K562 (cell line): Measurements from ENCODE around the gene ACSS2. TPM values are rescaled to one million over a fixed set of nuclear protein-coding genes. Genes with fewer than 3 reads are reported as not detected.
A peak's percentile ranks its signal among the peaks of the same experiment; 100 is the strongest.

Experiments
- ARID1B ChIP-seq: fragments of 450-650 bp; IDR thresholded peaks from 2 replicates; pipeline ENCODE4 v1.6.1; 2016; ENCODE audit warnings: antibody characterized with exemption, mild to moderate bottlenecking, inconsistent platforms
- CBFA2T3 ChIP-seq: fragments of 450-650 bp; IDR thresholded peaks from 2 replicates; pipeline ENCODE4 v1.6.1; 2017
- CBX1 ChIP-seq: sonication (generic); IDR thresholded peaks from 2 replicates; pipeline ENCODE4 v1.6.1; 2016; ENCODE audit warnings: antibody characterized with exemption, low read depth, mild to moderate bottlenecking
- CHD4 ChIP-seq: fragments of 200-600 bp; sonication (generic); IDR thresholded peaks from 3 replicates; pipeline ENCODE4 v1.6.1; 2012; ENCODE audit warnings: low read depth, mild to moderate bottlenecking, mixed read lengths, low read length, inconsistent platforms; ENCODE audit not compliant: insufficient read depth, insufficient replicate concordance, poor library complexity, severe bottlenecking
- FOXJ3 ChIP-seq: sonication (generic); formaldehyde crosslinking; IDR thresholded peaks from 2 replicates; pipeline ENCODE4 v1.4.0; 2020; ENCODE audit warnings: mild to moderate bottlenecking, missing genetic modification reagents
- GMEB1 ChIP-seq: fragments of 250-450 bp; sonication (Bioruptor Pico); IDR thresholded peaks from 2 replicates; pipeline ENCODE4 v1.4.0; 2020; ENCODE audit warnings: mild to moderate bottlenecking
- HDAC6 ChIP-seq: IDR thresholded peaks from 2 replicates; pipeline ENCODE4 v1.6.1; 2012; ENCODE audit warnings: low read depth, mild to moderate bottlenecking, control low read depth, inconsistent platforms, low read length, moderate library complexity
- IFI16 ChIP-seq: fragments of 250-450 bp; sonication (Bioruptor Pico); IDR thresholded peaks from 2 replicates; pipeline ENCODE4 v2.1.2; 2022; ENCODE audit warnings: mild to moderate bottlenecking, inconsistent platforms
- KAT7 ChIP-seq: sonication (generic); formaldehyde crosslinking; IDR thresholded peaks from 2 replicates; pipeline ENCODE4 v1.8.0; 2022; ENCODE audit warnings: missing genetic modification reagents, mild to moderate bottlenecking, borderline replicate concordance
- KAT8 ChIP-seq: fragments of 450-650 bp; IDR thresholded peaks from 2 replicates; pipeline ENCODE4 v1.6.1; 2016; ENCODE audit warnings: low read depth, mild to moderate bottlenecking
- NR2C2 ChIP-seq, 2 experiments: fragments of 200-800 bp in 1 of 2; sonication (Bioruptor generic) in 1 of 2; sonication (generic) in 1 of 2; formaldehyde crosslinking in 1 of 2; IDR thresholded peaks; 2 replicates each; pipeline versions ENCODE4 v1.6.1 to v1.8.0; 2016 to 2022; ENCODE audit warnings: mild to moderate bottlenecking in 1 of 2, missing compliant biosample characterization in 1 of 2, missing genetic modification characterization in 1 of 2, missing genetic modification reagents in 1 of 2
- POLR2AphosphoS2 ChIP-seq: IDR thresholded peaks from 2 replicates; pipeline ENCODE4 v1.6.1; 2012; ENCODE audit warnings: low read length, improper control_type of control experiment
- PRMT5 ChIP-seq: sonication (generic); formaldehyde crosslinking; IDR thresholded peaks from 2 replicates; pipeline ENCODE4 v1.5.0; 2020; ENCODE audit warnings: missing genetic modification reagents
- RFX7 ChIP-seq: fragments of 250-450 bp; sonication (Bioruptor Pico); IDR thresholded peaks from 2 replicates; pipeline ENCODE4 v1.5.1; 2021; ENCODE audit warnings: mild to moderate bottlenecking
- SIN3B ChIP-seq: fragments of 450-650 bp; IDR thresholded peaks from 2 replicates; pipeline ENCODE4 v1.6.1; 2017; ENCODE audit warnings: low read depth, mild to moderate bottlenecking, moderate library complexity
- SMARCA4 ChIP-seq: fragments of 450-650 bp; IDR thresholded peaks from 2 replicates; pipeline ENCODE4 v1.6.1; 2016
- SPI1 ChIP-seq: IDR thresholded peaks from 2 replicates; pipeline ENCODE4 v1.6.1; 2011; ENCODE audit warnings: low read depth, low read length, control low read depth, borderline replicate concordance
- TARDBP ChIP-seq: fragments of 450-650 bp; IDR thresholded peaks from 2 replicates; pipeline ENCODE4 v1.6.1; 2016
- TFAM ChIP-seq: fragments of 250-450 bp; sonication (Bioruptor Pico); conservative IDR thresholded peaks from 2 replicates; pipeline ENCODE4 v1.5.0; 2021; ENCODE audit warnings: mild to moderate bottlenecking, moderate library complexity
- XRCC3 ChIP-seq: fragments of 450-650 bp; IDR thresholded peaks from 2 replicates; pipeline ENCODE4 v1.6.1; 2017; ENCODE audit warnings: mild to moderate bottlenecking, moderate library complexity
- ZBTB17 ChIP-seq: fragments of 450-650 bp; formaldehyde crosslinking; IDR thresholded peaks from 2 replicates; pipeline ENCODE4 v1.4.0; 2020; ENCODE audit warnings: mild to moderate bottlenecking
- ZC3H8 ChIP-seq: fragments of 450-650 bp; IDR thresholded peaks from 2 replicates; pipeline ENCODE4 v1.6.1; 2017
- ZNF707 ChIP-seq: fragments of 250-450 bp; sonication (Bioruptor Pico); conservative IDR thresholded peaks from 2 replicates; pipeline ENCODE4 v1.8.0; 2022; ENCODE audit warnings: inconsistent platforms, mild to moderate bottlenecking, moderate library complexity
- ZNF740 ChIP-seq, 3 experiments: fragments of 200-800 bp in 1 of 3; sonication (Bioruptor generic) in 1 of 3; sonication (generic) in 1 of 3; formaldehyde crosslinking in 1 of 3; IDR thresholded peaks; 2 replicates each; pipeline versions ENCODE4 v1.6.1 to v1.8.0; 2016 to 2022; ENCODE audit warnings: mild to moderate bottlenecking in 2 of 3, missing compliant biosample characterization in 2 of 3, missing genetic modification characterization in 2 of 3, missing genetic modification reagents in 1 of 3
- ZNF766 ChIP-seq: fragments of 200-800 bp; sonication (Bioruptor generic); conservative IDR thresholded peaks from 2 replicates; pipeline ENCODE4 v1.6.1; 2016; ENCODE audit warnings: missing genetic modification characterization, missing compliant biosample characterization
- polyA plus RNA-seq, 8 experiments: library from polyadenylated mRNA; depleted of rRNA in 4 of 8; stranded (reverse) in 5 of 8; unstranded in 3 of 8; fragments of >200 nt; fragmentation: Nextera tagmentation in 2 of 8; fragmentation: Illumina TruSeq in 1 of 8; extraction: Ambion mirVana in 2 of 8; extraction: Trizol in 1 of 8; gene quantifications; 2 replicates each; pipeline versions ENCODE4 v1.2.1 to v1.2.3, GENCODE V29; 2011 to 2014; ENCODE audit warnings: inconsistent platforms in 1 of 8, missing spikeins in 1 of 8
- total RNA-seq, 7 experiments: library from RNA; depleted of rRNA in 6 of 7; stranded (reverse); fragments of >200 nt in 6 of 7; fragmentation: Illumina TruSeq in 2 of 7; extraction: Trizol in 2 of 7; gene quantifications; 2 replicates each; pipeline versions ENCODE4 v1.2.1 to v1.2.3, GENCODE V29; 2011 to 2021; ENCODE audit warnings: low replicate concordance in 1 of 7
- TF ChIP-seq, protein P1 (sequence below): IDR thresholded peaks from 3 replicates; pipeline ENCODE4 v1.6.1; 2011; ENCODE audit warnings: borderline replicate concordance, mild to moderate bottlenecking, moderate library complexity; ENCODE audit not compliant: insufficient read length; ENCODE audit errors: extremely low read depth

The ACSS2 gene
- total and polyA plus RNA-seq, 9 of the 15 experiments (the other 6 are each of a cell fraction or from before 2014, with no cell fraction given) = 21.9 to 246 (median 66.2) TPM

GRCh38 chr20:34904202-34904621, 27.8 kb downstream of the ACSS2 start (continued):
- TF ChIP-seq, protein P1, sequence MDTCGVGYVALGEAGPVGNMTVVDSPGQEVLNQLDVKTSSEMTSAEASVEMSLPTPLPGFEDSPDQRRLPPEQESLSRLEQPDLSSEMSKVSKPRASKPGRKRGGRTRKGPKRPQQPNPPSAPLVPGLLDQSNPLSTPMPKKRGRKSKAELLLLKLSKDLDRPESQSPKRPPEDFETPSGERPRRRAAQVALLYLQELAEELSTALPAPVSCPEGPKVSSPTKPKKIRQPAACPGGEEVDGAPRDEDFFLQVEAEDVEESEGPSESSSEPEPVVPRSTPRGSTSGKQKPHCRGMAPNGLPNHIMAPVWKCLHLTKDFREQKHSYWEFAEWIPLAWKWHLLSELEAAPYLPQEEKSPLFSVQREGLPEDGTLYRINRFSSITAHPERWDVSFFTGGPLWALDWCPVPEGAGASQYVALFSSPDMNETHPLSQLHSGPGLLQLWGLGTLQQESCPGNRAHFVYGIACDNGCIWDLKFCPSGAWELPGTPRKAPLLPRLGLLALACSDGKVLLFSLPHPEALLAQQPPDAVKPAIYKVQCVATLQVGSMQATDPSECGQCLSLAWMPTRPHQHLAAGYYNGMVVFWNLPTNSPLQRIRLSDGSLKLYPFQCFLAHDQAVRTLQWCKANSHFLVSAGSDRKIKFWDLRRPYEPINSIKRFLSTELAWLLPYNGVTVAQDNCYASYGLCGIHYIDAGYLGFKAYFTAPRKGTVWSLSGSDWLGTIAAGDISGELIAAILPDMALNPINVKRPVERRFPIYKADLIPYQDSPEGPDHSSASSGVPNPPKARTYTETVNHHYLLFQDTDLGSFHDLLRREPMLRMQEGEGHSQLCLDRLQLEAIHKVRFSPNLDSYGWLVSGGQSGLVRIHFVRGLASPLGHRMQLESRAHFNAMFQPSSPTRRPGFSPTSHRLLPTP = no peak
- TF ChIP-seq RFX7 = no peak
- TF ChIP-seq NR2C2 (CRISPR knock-in tag; IDR thresholded peaks at IDR 0.05) = no peak
- peak; percentile 33; the same call in 1 of the 2 replicates for TF ChIP-seq NR2C2 (tag; IDR thresholded peaks at IDR 0.05)
- no peak for TF ChIP-seq KAT8
- TF ChIP-seq GMEB1 (CRISPR knock-in tag) = no peak
- no peak for TF ChIP-seq CHD4
- no peak for TF ChIP-seq SIN3B
- TF ChIP-seq ZNF740 (CRISPR knock-in tag; IDR thresholded peaks at IDR 0.05) = no peak
- no peak for TF ChIP-seq ZNF740 (tag; IDR thresholded peaks at IDR 0.05)
- no peak for TF ChIP-seq TFAM (CRISPR knock-in tag)
- TF ChIP-seq FOXJ3 (CRISPR knock-in tag) = no peak
- TF ChIP-seq CBFA2T3 = peak; percentile 65
- no peak for TF ChIP-seq TARDBP
- TF ChIP-seq KAT7 (CRISPR knock-in tag) = no peak
- no peak for TF ChIP-seq CBX1
- TF ChIP-seq POLR2AphosphoS2 = no peak
- TF ChIP-seq PRMT5 = no peak
- TF ChIP-seq SMARCA4 = peak; percentile 16; the same call in 1 of the 2 replicates
- TF ChIP-seq ZNF707 = no peak
- 0 out of 2 replicates have a peak, but pooled peaks have one; percentile 24 for TF ChIP-seq ZNF766 (CRISPR knock-in tag)
- TF ChIP-seq SPI1 = no peak
- no peak for TF ChIP-seq HDAC6
- TF ChIP-seq IFI16 = no peak
- 0 out of 2 replicates have a peak, but pooled peaks have one; percentile 33 for TF ChIP-seq ARID1B
- no peak for TF ChIP-seq XRCC3
- no peak for TF ChIP-seq ZC3H8
- TF ChIP-seq ZBTB17 (CRISPR knock-in tag) = 0 out of 2 replicates have a peak, but pooled peaks have one; percentile 48
